B cell (primary cell): ENCODE results near the gene ZNF618. TPM values are rescaled to one million over a fixed set of nuclear protein-coding genes. Genes with fewer than 3 reads are reported as not detected.

Source experiments
- ATAC-seq: fragments of 200-7000 bp; cut with Tn5 transposase; one replicate; pipeline ENCODE4 v1.10.0; 2021; ENCODE audit warnings: low read depth, mild to moderate bottlenecking, moderate number of reproducible peaks, moderate library complexity
- CTCF ChIA-PET: fragments of 350-600 bp; sonication (Branson Sonifier 250); formaldehyde crosslinking; loops from one replicate; lab custom pipeline; 2021; ENCODE audit warnings: antibody characterized with exemption, inconsistent platforms; lab: Charles Lee
- POLR2A ChIA-PET: fragments of 350-600 bp; sonication (Branson Sonifier 250); formaldehyde crosslinking; loops from one replicate; lab custom pipeline; 2021; ENCODE audit warnings: antibody characterized with exemption; lab: Charles Lee
- DNase-seq: peaks from one replicate; pipeline ENCODE4 v3.0.0; 2013
- H2AFZ ChIP-seq: 2 replicates; pipeline ENCODE4 v1.6.1; 2012; ENCODE audit warnings: mild to moderate bottlenecking, low read depth, low read length; ENCODE audit not compliant: insufficient read depth, poor library complexity, severe bottlenecking
- H3K27ac ChIP-seq, 2 donors: 1 replicate in 1 of 2; 2 replicates in 1 of 2; pipeline ENCODE4 v1.5.1; 2012 to 2013; ENCODE audit warnings: low read length in 2 of 2, mild to moderate bottlenecking in 2 of 2, moderate library complexity in 1 of 2
- H3K27me3 ChIP-seq, 4 experiments: fragments of 200-600 bp in 1 of 4; sonication (generic) in 1 of 4; replicated peaks in 1 of 4; 1 replicate in 2 of 4; 2 replicates in 2 of 4; pipeline versions ENCODE4 v1.6.1 to v1.7.0; 2013 to 2016; ENCODE audit warnings: low read length in 3 of 4, mild to moderate bottlenecking in 2 of 4, mixed read lengths in 1 of 4, moderate library complexity in 1 of 4; ENCODE audit not compliant: insufficient read depth in 4 of 4, control insufficient read depth in 3 of 4; ENCODE audit errors: control extremely low read depth in 1 of 4
- H3K36me3 ChIP-seq, 2 experiments: replicated peaks in 1 of 2; 1 replicate in 1 of 2; 2 replicates in 1 of 2; pipeline versions ENCODE4 v1.6.1 to v1.7.1; 2013; ENCODE audit warnings: low read length in 1 of 2; ENCODE audit not compliant: insufficient read depth in 2 of 2, control insufficient read depth in 1 of 2; ENCODE audit errors: control extremely low read depth in 1 of 2, extremely low read depth in 1 of 2
- H3K4me1 ChIP-seq, 2 donors: fragments of 200-600 bp in 1 of 2; sonication (generic) in 1 of 2; 1 replicate in 1 of 2; 2 replicates in 1 of 2; pipeline versions ENCODE4 v1.5.1 to v1.6.1; 2013 to 2017; ENCODE audit warnings: low read length in 2 of 2; ENCODE audit not compliant: control insufficient read depth in 2 of 2, insufficient read depth in 2 of 2
- H3K4me2 ChIP-seq: replicated peaks from 2 replicates; pipeline ENCODE3; 2012; ENCODE audit warnings: mild to moderate bottlenecking, low read depth, low read length; ENCODE audit not compliant: poor library complexity, severe bottlenecking
- H3K4me3 ChIP-seq, 5 experiments: fragments of 200-600 bp in 1 of 5; sonication (generic) in 1 of 5; 1 replicate in 3 of 5; 2 replicates in 2 of 5; pipeline versions ENCODE4 v1.5.1 to v1.7.0; 2011 to 2016; ENCODE audit warnings: low read length in 4 of 5, mild to moderate bottlenecking in 4 of 5, low read depth in 2 of 5, control low read depth in 1 of 5, moderate library complexity in 1 of 5; ENCODE audit not compliant: insufficient read depth in 1 of 5; ENCODE audit errors: control extremely low read depth in 1 of 5, extremely low read depth in 1 of 5
- H3K79me2 ChIP-seq: fragments of 200-600 bp; sonication (generic); one replicate; pipeline ENCODE4 v1.6.0; 2016; ENCODE audit warnings: low read length; ENCODE audit not compliant: control insufficient read depth, insufficient read depth
- H3K9ac ChIP-seq: fragments of 200-600 bp; sonication (generic); 2 replicates; pipeline ENCODE4 v1.6.1; 2017; ENCODE audit warnings: mild to moderate bottlenecking, low read length, moderate library complexity
- H3K9me3 ChIP-seq, 3 donors: one replicate each; pipeline versions ENCODE4 v1.6.1 to v1.7.1; 2013; ENCODE audit warnings: low read length in 2 of 3; ENCODE audit not compliant: control insufficient read depth in 2 of 3, insufficient read depth in 1 of 3; ENCODE audit errors: control extremely low read depth in 1 of 3
- H4K20me1 ChIP-seq: 2 replicates; pipeline ENCODE4 v1.6.0; 2012; ENCODE audit warnings: mild to moderate bottlenecking, low read length; ENCODE audit not compliant: insufficient read depth, control insufficient read depth, poor library complexity, severe bottlenecking
- H3K27ac Mint-ChIP-seq: one replicate; pipeline ENCODE4 v1.8.0; 2021; ENCODE audit warnings: mixed read lengths
- H3K27me3 Mint-ChIP-seq: one replicate; pipeline ENCODE4 v1.8.0; 2021; ENCODE audit warnings: mixed read lengths
- H3K4me1 Mint-ChIP-seq: one replicate; pipeline ENCODE4 v1.8.0; 2021; ENCODE audit warnings: mixed read lengths
- H3K4me3 Mint-ChIP-seq: one replicate; pipeline ENCODE4 v1.8.0; 2021; ENCODE audit warnings: mixed read lengths
- H3K9me3 Mint-ChIP-seq: one replicate; pipeline ENCODE4 v1.8.0; 2022; ENCODE audit warnings: mixed read lengths; ENCODE audit not compliant: insufficient read depth
- CTCF ChIP-seq: fragments of 200-600 bp; IDR thresholded peaks from one replicate; pipeline ENCODE4 v1.8.0; 2022; ENCODE audit warnings: antibody characterized with exemption, mild to moderate bottlenecking
- EZH2 ChIP-seq: IDR thresholded peaks from 2 replicates; pipeline ENCODE4 v1.6.1; 2012; ENCODE audit warnings: borderline replicate concordance, low read depth, mild to moderate bottlenecking, moderate library complexity, low read length; ENCODE audit not compliant: insufficient read depth, poor library complexity, severe bottlenecking
- WGBS: methylation state at CpG from one replicate; pipeline ENCODE4 v1.1.5; 2013; ENCODE audit warnings: missing lambda C conversion rate; ENCODE audit not compliant: insufficient coverage; 5-methylcytosine and 5-hydroxymethylcytosine counted together
- intact Hi-C: fragments of 100-400 bp; cut with micrococcal nuclease; formaldehyde crosslinking; loops from one replicate; pipeline ENCODE4 v1.10.0; 2022
- polyA plus RNA-seq: library from polyadenylated mRNA; depleted of rRNA; stranded (reverse); fragments of >200 nt; gene quantifications from 2 replicates; pipeline ENCODE4 v1.2.3, GENCODE V29; 2012
- total RNA-seq, 2 donors: library from RNA; stranded (reverse); fragments of 120-200 nt in 1 of 2; gene quantifications; 1 replicate in 1 of 2; 2 replicates in 1 of 2; pipeline versions ENCODE4 v1.2.3 to v1.2.4, GENCODE V29; 2013 to 2022

ZNF618 gene
- total and polyA plus RNA-seq, 2 donors (not counting 1 experiment from before 2014, with no cell fraction given) = 1.4 to 2.5 TPM

- Mint-ChIP-seq H3K9me3 (no peaks in the 10 kb centered on the region), H3K27me3 (peaks cover 7% of the 10 kb centered on the region), H3K4me3 (no peak overlapping the region), H3K27ac (no peak overlapping the region), H3K4me1 (no peaks in the 10 kb centered on the region)
- ChIA-PET POLR2A (no interaction called here), CTCF (no interaction called here)
- intact Hi-C loops = no loop called here
- no peak for DNase-seq
- H3K4me1 ChIP-seq = no peaks in the 10 kb centered on the region
- H3K27me3 ChIP-seq = no peaks in the 10 kb centered on the region
- no peak overlapping the region for H2AFZ ChIP-seq
- H3K4me2 ChIP-seq = no peak overlapping the region
- TF ChIP-seq EZH2 = no peak
- no peak for TF ChIP-seq CTCF
- H3K4me3 ChIP-seq = no peak overlapping the region
- ATAC-seq = no peak
- H3K9ac ChIP-seq = no peak overlapping the region
- H3K79me2 ChIP-seq = no peaks in the 10 kb centered on the region
- no peak overlapping the region for H3K27ac ChIP-seq
- no peaks in the 10 kb centered on the region for H3K36me3 ChIP-seq
- 87% methylated on average over 7 of the region's 8 CpGs for WGBS
- peaks cover 0 to 4% (median 0%) of the 10 kb centered on the region in 3 donors for H3K9me3 ChIP-seq
- no peaks in the 10 kb centered on the region for H4K20me1 ChIP-seq
Measured at GRCh38 chr9:114000671-114001409, 124.7 kb downstream of the ZNF618 start.

- H3K27me3 ChIP-seq = no peaks in the 10 kb centered on the region
- no peak overlapping the region for H3K4me3 ChIP-seq
- H3K9ac ChIP-seq = no peak overlapping the region
- H3K27me3 Mint-ChIP-seq = peaks cover 7% of the 10 kb centered on the region
- H3K4me3 Mint-ChIP-seq = no peak overlapping the region
- no peaks in the 10 kb centered on the region for H3K36me3 ChIP-seq
- H3K79me2 ChIP-seq = no peaks in the 10 kb centered on the region
- no peak for ATAC-seq
- no peak for DNase-seq
- no peak overlapping the region for H2AFZ ChIP-seq
- POLR2A ChIA-PET = no interaction called here
- TF ChIP-seq EZH2 = no peak
- no peak for TF ChIP-seq CTCF
- no peak overlapping the region for H3K27ac ChIP-seq
- no peaks in the 10 kb centered on the region for H3K4me1 ChIP-seq
- H3K9me3 Mint-ChIP-seq = no peaks in the 10 kb centered on the region
- no peak overlapping the region for H3K27ac Mint-ChIP-seq
- no peaks in the 10 kb centered on the region for H4K20me1 ChIP-seq
- intact Hi-C loops = no loop called here
- peaks cover 0 to 9% (median 0%) of the 10 kb centered on the region in 3 donors for H3K9me3 ChIP-seq
- no peak overlapping the region for H3K4me2 ChIP-seq
- WGBS = 88% methylated on average over 1 of the region's 3 CpGs
- H3K4me1 Mint-ChIP-seq = no peaks in the 10 kb centered on the region
- CTCF ChIA-PET = no interaction called here
Measured at GRCh38 chr9:114001410-114001685, 125.2 kb downstream of the ZNF618 start.
